NCI-H1694 (cell line): ENCODE data around the gene SACM1L.
"Not testable (repeated sequence)": the region's sequence is repeated elsewhere in the genome, so short reads cannot be mapped to it uniquely, and the experiment has no call there.

ENCODE experiments used
- DNase-seq: peaks from one replicate; lab custom pipeline; 2025; lab: John Stamatoyannopoulos, UW

The SACM1L gene

DNA sequence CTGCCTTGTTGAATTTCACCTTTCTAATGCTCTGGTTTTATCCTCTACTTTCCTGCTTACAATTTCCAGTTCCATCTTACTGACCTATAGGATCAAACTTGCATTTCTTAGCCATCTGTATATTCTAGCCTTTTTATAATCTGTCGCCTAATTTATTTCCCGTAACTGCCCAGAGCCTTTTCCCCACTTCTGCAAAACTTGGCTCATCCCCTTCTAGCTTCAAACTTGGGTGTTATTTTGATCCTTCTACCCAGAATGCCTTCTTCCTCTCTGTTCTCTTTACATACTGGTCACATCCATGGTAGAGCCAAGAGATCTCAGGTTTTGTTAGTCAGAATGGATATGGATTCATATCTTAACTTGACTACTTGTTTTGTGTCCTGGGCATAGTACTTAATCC, 2.6 kb downstream of the SACM1L start:
- DNase-seq: no peak

DNA sequence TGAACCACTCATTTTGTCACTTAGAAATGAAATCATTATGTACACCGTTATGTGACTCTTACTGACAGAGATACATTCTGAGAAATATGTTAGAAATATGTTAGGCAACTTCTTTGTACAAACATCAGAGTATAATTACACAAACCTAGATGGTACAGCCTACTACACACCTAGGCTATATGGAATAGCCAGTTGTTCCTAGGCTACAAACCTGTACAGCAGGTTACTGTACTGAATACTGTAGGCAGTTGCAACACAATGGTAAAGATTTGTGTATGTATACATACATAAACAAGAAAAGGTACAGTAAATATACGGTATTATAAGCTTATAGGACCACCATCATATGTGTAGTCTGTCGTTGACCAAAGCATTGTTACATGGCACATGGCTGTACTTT, 3.7 kb downstream of the SACM1L start:
- DNase-seq: no peak

DNA sequence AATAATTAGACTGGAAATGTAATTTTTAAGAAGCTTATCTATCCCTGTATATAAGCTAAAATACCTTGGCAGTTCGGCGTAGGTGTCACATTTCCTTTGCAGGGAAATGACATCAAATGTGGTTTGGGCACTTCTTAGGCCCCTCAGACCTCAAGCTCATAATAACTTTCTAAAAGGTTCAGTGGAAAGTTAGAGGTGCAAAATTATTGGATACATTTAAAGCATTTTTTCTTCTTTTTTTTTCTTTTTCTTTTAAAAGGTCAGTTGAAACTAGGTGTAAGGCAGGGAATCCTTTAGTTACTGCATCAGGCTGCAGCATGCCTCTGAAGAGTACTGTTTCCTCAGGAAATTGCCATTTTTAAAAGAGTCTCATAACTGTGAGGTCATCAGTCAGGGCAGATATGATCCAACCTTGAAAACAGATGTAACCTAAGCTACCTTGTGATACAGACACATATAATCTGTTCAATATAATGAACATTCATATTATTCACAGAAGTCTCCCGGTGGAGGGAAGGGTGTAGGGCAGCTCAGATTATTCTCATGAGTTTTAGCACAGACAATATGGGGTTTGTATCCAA, 4.8 kb downstream of the SACM1L start:
- no peak for DNase-seq

DNA sequence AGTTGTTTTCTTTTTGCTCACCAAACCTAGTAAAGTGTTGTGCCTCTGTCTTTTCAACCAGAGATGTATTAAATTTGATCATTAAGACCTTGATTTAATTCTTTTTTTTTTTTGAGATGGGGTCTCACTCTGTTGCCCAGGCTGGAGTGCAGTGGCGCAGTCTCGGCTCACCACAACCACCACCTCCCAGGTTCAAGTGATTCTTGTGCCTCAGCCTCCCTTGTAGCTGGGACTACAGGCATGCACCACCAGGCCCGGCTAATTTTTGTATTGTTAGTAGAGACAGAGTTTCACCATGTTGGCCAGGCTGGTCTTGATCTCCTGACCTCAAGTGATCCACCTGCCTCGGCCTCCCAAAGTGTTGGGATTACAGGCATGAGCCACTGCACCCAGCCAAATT, 6.0 kb downstream of the SACM1L start:
- DNase-seq: not testable (repeated sequence)

DNA sequence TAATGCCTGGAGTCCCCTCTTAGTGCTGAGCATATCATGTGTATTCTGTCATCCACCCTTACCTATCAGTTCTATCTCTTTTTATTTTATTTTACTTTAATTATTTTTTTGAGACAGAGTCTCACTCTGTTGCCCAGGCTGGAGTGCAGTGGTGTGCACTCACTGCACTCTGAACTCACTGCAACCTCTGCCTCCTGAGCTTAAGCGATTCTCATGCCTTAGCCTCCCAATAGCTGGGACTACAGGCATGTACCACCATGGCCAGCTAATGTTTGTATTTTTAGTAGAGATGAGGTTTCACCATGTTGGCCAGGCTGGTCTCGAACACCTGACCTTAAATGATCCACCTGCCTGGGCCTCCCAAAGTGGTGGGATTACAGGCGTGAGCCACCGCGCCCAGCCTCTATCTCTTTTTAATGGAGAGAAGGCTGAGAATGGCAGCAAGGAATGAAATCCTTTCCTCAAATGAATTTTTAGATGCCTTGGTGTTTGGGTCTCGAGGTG, 11.4 kb downstream of the SACM1L start:
- no peak for DNase-seq

DNA sequence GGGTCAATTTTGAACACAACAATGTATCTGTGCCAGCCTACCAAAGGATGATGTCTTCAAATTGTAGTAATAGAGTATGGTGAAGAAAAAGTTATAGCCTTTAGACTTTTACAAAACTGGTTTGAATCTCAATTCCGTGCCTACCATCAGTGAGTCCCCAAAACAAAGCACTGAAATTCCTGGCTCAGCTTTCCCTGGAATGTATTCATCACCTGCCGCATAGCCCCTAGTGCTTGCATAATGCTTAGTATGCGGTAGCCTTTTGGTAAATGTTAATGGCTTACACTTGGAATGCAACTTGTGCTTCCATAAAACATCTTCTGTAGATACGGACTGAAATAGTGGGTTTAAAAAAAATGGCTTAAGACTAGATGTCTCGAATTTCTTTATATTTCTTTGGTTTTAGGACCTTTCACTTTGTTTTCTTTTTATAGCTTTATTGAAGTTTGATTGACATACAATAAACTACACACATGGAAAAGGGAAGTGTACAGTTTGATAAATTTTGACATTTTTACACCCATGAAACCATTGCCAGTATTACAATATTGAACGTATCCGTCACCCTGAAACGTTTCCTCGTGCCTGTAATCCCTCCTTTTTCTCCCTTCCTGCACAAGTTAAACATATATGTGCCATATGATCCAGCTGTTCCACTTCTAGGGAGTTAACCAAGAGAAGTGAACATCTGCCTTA, 12.1 kb downstream of the SACM1L start:
- no peak for DNase-seq

DNA sequence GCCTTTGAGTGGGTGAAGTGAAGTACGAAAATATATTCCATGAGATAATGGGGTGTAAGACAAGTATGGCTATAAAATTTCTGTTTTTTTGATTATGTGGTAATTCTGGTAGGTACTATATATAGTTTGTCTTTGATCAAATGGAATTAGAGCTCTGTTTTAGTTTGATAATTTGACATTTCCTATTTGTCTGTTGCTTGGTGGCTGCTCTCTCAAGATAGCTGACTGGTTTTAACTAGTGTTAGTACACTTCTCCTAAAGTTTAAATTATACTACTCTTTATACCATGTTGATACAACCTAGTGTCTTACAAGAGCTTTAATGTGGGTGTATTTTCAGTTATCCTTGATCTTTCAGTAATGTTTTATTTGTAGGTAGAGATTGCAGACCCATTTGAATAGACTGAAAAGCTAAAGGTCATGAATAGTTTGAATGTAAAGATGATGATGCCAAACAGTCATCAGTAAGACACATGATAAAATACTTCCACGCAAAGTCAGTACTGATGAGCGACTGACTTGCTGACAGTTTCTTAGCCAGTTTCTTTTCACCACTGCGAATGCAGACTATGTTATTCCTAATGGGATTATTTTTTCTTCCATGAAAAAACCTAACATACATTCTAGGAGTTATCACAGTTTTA, 15.2 kb downstream of the SACM1L start:
- DNase-seq: no peak

DNA sequence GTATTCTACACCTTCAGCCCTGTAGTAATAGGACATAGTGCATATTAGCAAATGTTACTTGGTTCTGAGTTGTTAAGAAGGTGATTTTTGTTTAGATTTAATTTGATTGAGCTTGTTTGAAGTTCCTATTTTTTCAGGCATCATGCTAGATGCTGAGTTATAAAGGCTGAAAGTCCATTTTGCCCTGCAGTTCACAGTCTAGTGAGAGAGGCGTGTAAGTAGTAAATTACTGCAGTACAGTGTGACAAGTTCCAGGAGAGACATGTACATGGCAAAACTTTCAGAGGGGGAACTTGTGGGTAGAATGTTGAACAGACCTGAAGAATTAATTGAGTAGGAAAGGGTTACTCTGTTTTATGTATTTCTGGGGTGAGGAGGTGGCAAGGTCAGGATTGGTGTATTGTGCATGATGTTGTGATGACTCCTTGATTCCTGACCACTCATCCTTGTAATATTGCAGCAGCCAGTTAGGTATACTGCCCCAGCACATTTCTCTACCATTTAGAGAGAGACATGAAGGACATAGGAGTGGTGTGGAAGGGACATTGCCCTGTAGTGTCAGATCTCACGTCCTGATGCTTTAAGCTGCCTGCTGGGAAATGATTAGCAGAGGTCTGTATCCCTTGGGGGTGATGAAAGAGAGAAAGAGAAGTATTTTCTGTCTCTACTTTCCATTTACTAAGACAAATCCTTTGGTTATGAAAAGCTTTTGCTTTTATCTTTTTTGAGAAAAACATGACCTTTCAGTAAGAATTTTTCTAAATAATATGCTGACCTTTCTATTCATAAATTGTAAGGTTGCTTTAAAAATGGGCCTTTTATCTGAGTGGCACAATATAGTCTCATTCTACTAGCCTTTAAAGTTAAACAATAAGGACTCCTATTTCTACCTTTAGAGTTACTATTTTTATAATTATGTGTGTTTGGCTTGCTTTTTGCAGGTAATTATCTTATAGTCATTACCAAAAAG, 16.9 kb downstream of the SACM1L start:
- no peak for DNase-seq

DNA sequence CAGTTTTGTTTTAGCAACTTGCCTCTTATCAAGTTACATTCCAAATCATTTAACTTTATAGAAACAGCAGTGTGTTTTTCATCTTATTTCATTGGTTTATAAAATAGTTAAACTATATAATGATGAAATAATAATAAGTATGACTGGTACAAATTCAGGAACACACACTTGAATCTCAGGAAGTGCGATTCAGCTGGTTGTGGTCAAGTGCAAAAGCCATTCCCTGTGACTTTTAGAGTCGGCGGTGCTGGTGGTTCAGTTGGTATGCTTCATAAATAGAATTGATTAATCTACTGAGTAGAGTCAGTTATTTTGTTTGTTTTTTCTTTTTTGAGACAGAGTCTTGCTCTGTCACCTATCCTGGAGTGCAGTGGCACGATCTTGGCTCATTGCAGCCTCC, 22.7 kb downstream of the SACM1L start:
- DNase-seq: no peak

DNA sequence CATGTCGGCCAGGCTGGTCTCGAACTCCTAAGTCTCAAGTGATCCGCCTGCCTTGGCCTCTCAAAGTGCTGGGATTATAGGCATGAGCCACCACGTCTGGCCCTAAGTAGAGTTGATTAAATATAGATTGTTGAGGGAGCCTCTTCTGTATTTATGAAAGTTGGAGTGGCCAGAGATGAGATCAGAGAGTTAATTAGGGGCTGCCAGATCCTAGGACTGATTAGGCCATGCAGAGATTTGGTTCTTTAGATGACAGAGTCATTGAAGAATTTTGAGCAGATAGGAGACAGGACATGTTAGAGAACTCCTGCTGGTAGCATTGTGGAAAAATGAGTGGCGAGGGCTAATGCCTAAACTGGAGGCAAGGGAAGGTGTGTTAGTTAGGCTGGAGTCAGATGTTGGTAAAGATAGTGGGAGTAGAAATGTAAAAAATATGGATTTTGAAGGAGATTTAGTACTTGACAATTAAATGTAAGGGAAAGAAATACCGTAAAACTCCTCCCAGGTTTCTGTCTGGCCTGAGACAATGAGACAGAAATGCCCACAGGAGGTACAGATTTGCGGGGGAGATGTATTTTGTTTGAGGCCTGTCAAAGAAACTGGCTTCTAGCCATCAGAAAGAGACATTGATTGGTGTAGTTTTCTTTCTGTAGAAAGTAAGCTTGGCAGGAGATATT, 23.4 kb downstream of the SACM1L start:
- DNase-seq: no peak

DNA sequence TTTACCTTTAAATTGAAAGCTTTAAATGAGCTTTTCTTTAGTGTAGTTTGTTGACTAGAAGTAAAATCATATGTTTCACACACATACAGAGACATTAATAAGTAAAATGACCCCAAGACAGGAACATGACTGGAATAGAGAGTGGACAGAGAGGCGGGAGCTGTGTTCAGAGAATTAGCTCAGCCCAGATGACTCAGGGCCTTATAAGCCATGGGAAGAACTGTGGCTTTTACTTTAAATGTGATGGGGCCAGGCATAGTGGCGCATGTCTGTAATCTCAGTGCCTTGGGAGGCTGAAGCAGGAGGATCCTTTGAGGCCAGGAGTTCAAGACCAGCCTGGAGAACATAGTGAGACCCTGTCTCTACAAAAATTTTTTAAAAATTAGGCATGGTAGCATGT, 26.7 kb downstream of the SACM1L start:
- DNase-seq: no peak

DNA sequence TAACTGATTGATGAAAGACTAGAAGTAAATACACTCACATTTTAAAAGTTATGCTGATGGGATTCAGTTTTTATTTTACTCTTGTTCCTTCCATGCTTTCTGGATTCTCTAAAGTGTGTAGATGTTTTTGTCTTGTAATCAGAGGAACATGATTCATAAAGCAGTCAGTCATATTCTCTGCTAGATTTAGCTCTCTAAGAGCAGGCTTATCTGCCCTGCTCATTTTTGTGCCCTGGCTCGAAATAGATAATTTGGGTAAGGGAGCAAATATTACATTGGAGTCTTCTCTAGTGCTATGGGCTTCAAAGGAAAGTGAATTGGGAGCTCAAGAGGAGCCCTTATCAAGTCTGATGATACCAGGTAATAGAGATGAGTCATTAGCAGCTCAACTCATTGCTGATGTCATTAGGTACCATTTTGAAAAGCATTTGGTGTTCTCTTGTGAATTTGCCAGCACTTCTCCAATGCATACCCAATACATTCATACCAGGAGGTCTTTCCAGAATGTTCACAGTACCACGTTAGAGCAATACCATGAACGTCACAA, 27.7 kb downstream of the SACM1L start:
- DNase-seq: no peak

DNA sequence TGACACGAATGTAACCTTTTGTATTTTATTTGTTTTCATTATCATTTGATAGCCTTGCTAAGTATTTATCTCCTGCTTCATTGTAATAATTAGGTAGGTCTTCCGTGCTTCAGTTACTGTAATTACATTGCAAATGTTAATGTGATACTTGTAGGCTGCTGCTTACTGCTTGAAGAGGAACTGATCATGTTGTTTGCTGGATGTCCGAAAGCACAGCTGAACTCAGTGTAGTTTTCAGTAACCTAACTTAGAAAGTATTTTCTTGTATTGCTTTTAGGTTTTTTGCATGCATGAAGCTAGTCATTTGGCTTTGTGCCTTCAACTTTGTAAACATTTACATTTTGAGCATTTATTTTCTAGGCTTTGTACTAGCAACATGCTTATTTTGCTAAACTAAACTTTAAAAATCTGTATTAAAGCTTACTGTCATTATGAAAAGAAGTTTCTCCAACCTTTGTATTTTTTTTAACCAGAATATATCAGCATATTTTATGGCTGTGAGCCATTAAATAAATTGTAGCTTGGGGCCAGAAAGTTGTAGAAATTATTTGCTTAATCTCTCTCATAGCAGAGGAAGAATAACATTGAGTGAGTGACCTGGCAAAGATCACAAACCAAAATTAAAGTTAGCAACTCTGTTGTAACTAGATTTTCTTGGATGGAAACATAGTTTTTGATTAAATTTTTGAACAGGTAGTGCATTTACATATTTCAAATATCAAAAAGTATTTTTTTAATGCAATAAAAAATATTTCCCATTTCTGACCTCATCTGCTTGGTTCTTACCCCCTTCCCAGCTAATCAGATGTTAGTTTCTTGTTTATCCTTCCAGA, 30.7 kb downstream of the SACM1L start:
- no peak for DNase-seq

DNA sequence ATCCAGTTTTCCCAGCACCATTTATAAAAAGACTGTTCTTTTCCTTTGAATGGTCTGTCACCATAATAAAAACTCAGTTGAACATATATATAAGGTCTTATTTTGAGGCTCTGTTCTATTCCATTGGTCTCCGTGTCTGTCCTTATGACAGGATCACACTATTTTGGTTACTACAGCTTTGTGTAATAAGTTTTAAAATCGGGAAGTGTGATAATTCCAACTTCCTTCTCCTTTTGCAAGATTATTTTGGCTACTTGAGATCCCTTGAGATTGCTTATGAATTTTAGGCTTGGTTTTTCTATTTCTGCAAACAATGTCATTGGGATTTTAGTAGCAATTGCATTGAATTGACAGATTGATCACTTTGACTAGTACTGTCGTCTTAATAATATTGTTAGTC, 35.7 kb downstream of the SACM1L start:
- DNase-seq: no peak

DNA sequence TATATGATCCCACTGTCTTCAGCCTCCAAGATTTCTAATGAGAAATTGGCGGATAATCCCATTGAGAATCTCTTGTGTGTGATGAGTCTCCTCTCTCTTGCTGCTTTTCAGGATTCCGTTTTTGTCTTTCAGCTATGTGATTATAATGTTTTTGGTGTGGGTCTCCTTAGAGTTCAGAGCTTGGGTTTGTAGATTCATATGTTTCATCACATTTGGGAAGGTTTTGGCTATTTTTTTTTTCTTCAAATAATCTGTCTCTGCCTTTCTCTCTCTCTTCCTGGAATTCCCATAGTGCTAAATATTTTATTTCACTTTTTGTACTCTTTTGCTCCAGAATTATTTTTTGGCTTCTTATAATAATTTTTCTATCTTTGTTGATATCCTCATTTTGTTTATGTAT, 40.4 kb downstream of the SACM1L start:
- DNase-seq: no peak

DNA sequence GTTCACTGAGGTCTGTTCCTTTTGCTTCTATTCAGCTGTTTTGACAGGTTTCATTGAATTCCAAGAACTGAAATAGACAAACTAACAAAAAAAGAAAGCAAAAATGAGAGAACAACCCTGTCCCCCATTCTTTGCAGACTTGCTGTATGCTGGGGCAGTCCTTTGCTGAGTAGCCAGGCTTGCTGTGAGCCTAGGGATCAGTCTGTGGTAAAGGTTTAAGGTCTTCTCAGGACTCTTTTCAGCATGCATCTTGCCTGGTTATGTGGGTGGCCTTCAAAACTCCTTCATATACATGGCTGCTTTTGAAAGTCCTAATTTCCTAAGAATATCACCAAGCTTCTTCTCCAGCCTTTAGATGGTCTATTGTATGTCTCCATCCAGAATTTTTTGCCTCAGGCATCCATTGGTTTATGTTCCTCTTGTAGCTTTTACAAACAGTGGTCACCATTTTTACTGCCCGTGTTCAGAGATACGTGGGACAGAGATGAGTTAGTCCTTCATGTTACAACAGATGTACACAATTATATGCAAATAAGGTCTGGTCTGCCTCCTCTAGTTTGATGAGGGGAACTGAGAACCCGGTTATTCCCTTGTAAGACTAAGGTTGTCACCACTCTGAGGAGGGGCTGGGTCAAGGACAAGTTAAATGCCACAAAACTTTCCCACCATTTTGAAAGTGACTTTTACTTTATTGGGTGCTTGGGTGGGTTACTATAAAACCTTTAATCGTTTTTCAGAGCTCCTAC, 41.4 kb downstream of the SACM1L start:
- no peak for DNase-seq

DNA sequence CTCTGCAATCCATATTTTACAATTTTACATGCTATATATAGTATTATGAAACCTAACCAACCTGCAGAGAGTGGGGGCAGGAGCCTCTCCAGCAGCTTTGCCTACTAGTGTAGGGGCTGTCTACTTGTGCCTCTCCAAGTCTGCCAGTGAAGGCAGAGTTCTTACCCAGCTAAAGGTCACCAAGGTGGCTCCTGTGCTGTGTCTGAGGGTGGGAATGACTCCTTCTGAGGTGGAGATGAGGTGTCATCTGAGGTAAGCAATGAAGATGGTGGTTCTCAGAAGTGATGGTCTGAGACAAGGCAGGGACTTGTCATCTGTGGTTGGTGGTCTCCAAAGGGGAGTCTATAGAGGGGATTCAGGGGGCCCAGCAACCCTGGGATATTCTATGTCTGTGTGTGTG, 47.5 kb downstream of the SACM1L start:
- no peak for DNase-seq

DNA sequence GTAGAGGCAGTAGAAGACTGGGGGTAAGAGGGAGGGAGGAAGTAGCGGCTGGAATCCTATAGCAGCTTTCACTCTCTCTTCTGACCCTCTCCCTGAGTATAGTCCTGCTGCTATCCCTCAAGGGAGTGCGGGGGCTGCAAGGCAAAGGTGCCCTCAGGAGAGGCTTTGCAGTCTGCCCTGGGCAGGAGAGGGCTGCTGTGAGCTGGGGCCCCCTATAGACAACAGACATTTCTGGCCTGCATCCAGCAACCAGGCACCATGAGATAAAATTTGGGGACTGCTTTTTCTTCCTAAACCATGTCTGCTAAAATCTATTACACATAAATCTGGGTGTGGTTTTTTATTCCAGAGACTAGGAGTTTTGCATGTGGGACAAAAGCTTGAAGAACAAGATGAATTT, 48.0 kb downstream of the SACM1L start:
- no peak for DNase-seq

DNA sequence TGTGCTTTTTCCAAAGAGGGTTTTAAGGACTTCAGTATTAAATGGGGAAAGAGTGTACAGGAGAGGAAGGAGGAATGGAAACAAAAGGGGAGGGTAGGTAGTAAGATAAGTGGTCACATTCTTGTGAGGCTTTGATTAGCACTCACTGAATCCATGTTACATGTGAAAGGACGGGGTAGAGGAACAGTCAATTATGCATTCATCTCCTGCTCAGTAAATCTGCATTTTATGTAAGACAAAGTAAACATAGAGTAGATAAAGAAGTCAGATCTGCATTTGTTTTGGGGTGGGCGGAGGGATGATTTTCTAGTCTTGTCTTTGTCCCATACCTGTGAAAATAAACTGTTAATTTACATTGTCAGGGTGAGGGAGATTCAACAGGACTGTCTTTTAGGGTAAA, 50.8 kb downstream of the SACM1L start:
- DNase-seq: no peak

DNA sequence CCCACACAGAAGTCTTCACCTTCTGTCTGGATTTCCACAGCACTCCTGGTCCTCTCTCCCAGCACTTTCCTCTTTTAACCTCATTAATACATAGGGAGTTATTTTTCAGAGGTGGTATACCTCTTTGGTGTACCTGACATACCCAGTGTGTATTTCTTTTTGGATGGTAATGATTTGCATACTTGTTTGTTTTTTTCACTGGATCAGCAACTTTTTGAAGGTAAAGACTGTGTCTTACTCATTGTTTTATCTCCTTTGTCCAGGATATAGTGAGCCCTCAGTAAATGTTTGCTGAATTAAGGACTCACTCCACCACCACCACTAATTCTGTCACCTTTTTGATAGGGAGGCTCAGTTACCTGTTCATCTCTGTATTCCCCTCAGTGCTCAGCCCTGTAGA, 52.1 kb downstream of the SACM1L start:
- no peak for DNase-seq
